GM21390 (cell line): ENCODE results near the gene VGLL3.
"Not testable (repeated sequence)": the region's sequence is repeated elsewhere in the genome, so short reads cannot be mapped to it uniquely, and the experiment has no call there.

Experiments
- ATAC-seq: cut with Tn5 transposase; IDR thresholded peaks from one replicate; pipeline ENCODE4 v1.9.1; 2021; ENCODE audit not compliant: unreplicated experiment

Gene VGLL3

DNA sequence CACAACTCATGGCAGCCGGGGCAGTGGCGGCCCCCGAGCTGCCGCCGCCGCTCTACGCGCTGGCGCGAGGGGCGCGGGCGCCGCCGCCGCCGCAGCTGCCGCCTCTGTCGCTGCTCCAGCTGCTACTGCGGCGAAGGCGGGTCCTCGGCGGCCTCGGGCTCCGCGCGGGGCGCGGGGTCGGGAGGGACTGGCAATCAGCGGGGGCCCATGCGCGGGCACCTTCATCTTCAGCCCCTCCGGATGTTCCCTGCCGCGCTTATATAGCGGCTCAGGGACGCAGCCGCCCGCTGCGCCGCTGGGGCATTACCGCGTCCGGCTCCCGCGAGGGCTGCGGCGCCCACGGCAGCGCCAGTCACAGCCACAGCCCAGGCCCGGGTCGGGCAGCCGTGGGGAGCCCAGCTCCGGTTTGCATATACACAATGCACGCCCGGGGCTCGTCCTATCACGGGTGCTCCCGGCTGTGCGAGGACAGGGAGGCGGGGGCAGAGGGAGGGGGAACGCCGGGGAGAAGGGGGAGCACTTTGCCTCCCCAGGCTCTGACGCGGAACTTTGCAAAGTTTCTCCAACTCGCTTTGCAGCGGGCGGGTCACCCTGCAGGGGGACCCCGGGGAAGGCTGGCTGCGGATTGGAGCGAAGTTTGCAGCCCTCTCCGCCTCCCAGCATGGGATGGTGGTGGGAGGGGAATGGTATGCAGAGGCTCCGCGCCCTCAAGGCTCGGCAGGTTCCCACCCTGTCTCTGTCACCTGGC, at the start of gene VGLL3:
Gene VGLL3 (minus strand): TSS at position 416 of the 748 bp plus-strand sequence. CDS start 406 bp downstream, at position 10.
- no peak for ATAC-seq

DNA sequence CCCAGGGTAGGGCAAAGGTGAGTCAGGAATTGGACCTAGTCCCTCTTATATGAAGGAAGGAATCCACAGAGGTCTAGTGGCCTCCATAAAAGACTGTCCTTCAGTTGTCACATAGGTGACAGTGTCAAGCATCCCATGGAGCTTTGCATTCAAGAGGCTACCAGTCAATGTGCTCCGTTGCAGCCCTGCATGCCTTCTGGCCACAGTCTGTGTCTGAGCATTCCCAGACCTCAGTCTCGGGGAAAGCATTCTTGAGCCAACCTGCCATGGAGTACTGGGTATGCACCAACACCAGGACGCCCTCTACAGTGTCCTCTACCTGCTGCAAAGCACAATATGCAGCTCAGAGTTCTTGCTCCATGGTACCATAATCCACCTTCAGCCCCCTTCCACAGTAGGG, 46.7 kb upstream of the VGLL3 start:
- ATAC-seq: no peak

- no peak for ATAC-seq
Observed at GRCh38 chr3:87036671-87037070, 45.7 kb upstream of the VGLL3 start.

DNA sequence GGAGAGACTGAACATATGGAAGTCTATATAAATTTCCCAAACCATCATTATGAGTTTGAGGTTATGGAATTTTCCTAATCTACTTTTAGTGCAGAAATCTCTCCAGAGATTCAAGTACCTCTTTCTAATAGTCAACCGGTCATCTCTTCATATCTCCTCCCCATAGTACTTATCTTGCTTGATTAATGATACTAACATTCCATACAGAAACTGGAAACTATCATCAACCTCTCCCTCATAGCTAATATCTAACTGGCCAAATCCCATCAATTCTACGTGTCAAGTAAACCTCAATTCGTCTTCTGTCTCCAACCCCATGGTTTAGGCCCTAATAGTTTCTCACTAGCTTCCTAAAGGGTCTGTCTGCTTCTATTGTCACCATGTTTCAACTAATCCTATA, 44.4 kb upstream of the VGLL3 start:
- ATAC-seq: no peak

DNA sequence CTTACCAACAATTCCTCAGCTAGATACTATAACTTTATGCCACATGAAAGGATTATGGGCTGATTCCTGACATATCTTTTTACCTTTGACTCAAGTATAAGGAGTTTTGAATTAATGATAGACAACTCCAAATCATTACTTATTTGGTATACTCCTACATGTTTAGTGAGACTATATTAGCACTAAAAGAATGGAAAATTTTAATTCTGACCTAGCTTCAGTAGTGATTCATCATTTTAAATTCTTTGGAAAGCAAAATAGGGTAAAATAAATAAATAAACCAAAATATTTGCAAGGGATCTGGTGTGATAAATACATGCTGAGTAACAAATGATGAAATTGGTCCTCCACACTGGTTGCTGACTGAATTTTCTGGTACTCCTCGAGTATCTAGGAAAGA, 42.3 kb upstream of the VGLL3 start:
- ATAC-seq: no peak

- no peak for ATAC-seq
Observed at GRCh38 chr3:87025661-87026645, 35.0 kb upstream of the VGLL3 start.

DNA sequence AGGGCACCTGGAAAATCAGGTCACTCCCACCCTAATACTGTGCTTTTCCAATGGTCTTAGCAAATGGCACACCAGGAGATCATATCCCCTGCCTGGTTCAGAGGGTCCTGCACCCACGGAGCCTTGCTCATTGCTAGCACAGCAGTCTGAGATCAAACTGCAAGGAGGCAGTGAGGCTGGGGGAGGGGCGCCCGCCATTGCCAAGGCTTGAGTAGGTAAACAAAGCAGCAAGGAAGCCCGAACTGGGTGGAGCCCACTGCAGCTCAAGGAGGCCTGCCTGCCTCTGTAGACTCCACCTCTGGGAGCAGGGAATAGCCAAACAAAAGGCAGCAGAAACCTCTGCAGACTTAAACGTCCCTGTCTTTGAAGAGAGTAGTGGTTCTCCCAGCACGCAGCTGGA, 26.4 kb upstream of the VGLL3 start:
- not testable (repeated sequence) for ATAC-seq

DNA sequence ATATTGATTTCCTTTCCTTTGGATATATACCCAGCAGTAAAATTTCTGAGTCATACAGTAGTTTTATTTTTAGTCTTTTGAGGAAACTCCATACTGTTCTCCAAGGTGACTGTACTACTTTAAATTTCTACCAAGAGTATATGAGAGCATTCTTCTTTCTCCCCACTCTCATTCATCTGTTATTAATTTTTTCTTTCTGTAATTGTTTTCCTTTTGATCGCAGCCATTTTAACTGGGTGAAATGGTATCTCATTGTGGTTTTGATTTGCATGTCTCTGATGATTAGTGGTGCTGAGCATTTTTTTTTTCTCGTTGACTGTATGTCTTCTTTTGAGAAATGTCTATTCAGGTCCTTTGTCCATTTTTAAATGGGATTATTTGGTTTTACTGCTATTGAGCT, 18.3 kb upstream of the VGLL3 start:
- ATAC-seq: no peak

GRCh38 chr3:87006844-87007439, 16.0 kb upstream of the VGLL3 start:
- no peak for ATAC-seq

DNA sequence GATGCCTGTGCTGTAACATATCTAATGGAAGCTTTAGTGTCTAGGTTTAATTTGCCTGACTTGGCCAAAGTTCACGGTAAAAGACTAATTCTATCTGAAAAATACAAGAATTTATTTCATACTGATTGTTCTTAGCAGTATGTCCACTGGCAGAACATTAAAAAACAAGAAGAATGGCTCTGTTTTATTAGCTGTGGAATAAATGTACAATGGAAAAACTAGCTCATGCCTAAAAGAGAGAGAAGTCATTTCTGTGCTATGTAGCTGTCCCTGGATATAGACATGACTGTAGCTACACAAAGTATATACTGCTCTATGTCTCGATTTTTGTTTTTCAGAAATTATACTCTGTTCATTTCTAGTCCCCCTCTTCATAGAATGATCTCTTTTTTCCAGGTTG, 13.9 kb upstream of the VGLL3 start:
- ATAC-seq: no peak

- ATAC-seq: no peak
Observed at GRCh38 chr3:87002346-87002745, 11.4 kb upstream of the VGLL3 start.

- no peak for ATAC-seq
Observed at GRCh38 chr3:87001473-87002098, 10.6 kb upstream of the VGLL3 start.

- no peak for ATAC-seq
Observed at GRCh38 chr3:87000940-87001339, 10.0 kb upstream of the VGLL3 start.

- ATAC-seq: no peak
Observed at GRCh38 chr3:86998569-86998968, 7.6 kb upstream of the VGLL3 start.

DNA sequence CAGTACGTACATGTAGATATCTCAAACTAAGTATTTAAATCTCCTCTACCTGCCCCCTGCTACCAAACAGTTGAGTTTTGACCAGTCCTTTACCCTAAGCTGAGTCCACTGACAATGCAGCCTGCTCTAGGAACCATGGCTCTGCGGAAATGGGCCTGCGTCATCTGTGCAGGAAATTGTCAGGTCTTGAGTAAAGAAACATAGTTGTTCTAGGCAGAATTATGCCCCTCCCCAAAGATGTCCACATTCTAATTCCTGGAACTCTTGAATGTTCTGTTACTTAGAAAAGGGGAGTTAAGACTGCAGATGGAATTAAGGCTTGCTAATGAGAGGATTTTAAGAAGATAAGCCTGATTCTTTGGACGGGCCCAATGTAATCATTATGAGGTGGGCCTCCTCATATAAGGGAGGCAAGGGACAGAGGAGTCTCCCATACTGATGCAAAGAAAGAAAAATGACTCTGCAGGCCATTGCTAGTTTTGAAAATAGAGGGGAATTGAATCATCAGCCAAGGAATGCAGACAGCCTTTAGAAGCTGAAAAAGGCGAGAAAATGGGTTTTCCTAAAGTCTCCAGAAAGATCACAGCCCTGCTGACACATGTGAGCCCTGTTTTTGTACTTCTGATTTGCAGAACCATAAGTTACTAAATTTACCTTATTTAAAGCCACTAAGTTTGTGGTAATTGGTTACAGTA, 5.5 kb upstream of the VGLL3 start:
- ATAC-seq: no peak

DNA sequence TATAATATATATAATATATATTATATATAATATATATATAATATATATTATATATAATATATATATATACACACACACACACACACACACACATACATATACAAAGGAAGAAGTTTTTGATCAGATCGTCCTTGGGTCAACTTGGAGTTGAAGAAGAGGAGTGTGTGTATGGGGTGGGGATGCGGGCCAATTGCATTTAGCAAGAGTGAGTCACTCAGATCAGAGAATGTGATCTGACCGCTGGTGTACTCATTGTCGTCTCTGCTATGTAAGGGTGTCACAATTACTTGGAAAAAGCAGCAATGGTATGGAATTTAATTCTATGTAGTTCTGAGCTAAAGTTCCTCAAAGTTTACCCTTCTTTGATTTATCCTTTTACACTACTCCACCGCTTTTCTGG, 4.6 kb upstream of the VGLL3 start:
- ATAC-seq: no peak

DNA sequence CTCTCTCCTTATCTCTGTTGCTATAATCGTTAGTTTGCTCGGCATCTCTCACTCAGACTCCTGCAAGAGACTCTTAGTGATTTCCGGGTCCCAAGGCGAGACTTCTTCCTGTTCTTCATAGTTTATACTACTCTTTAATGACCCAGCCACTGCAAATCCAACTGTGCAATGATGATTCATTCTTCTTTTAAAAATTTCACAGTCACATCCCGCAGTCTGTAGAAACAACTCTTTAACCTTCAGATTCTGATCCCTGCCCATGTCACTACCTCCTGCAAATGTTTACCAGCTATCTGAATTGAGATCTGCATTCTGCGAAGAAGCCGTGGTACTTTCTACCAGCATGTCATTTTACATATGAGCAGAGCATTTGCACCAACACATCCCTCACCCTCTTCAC, 2.8 kb upstream of the VGLL3 start:
- no peak for ATAC-seq

DNA sequence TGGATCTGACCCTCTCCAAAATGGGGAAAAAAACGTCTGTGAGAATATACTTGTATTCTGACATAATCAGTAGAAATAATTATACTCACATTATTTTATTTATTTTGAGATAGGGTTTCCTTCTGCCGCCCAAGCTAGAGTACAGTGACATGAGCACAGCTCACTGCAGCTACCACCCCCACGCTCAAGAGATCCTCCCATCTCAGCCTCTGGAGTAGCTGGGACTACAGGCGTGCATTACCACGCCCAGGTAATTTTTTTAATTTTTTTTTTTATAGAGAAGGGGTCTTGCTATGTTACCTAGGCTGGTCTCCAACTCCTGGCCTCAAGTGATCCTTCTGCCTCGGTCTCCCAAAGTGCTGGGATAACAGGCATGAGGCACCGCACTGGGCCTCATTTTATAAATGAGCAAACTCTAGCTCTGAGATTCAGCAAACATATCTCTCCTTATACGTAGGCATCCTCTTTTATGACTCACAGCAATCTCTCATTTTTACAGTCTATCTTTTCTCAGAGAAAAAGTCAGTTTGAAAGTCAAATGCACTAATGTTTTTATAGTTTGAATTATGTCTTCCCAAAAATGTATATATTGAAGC, 989 bp upstream of the VGLL3 start:
- ATAC-seq: no peak

DNA sequence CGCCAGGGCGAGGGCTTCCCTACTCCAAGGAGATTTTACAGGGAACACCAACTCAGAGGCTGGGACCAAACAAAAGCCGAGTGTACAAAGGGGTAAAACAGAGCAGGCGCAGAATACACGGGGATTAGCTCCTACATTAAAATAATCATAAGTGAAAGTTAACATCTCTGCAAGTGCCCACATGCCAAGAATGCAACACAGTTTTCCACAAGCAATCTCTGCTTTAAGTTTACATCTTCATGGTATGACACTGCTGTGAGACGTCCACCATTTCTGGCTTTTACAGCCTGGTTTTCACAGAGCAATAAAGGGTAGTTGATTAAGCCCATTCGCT, 500 bp upstream of the VGLL3 start:
- no peak for ATAC-seq

- no peak for ATAC-seq
Observed at GRCh38 chr3:86990012-86990733, 776 bp downstream of the VGLL3 start.
